ENCODE measurements around the gene PCBP4. TPM values are rescaled to one million over a fixed set of nuclear protein-coding genes. Genes with fewer than 3 reads are reported as not detected.

The PCBP4 gene
- total RNA-seq, 4 donors from 2014 or later = 22.4 to 382 (median 63.6) TPM

DNA sequence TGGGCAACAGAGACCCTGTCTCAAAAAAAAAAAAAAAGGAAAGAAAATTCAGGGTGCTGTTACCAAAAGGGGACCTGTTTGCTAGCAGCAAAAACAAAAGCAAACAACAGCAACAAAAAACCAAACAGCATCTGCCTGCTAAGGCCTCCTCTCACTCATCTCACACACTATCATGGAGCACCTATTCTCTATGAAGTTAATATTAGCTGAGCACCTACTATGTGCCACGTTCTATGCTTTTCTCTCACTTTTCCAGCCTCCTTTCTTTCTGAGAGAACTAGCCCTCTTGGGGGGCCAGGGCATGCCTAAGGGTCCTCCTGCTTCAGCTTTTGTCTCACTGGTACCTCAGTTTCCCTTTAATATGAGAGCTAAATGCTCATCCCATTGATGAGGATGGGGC is 12.5 kb downstream of the PCBP4 start:
- Histone ChIP-seq H3K9me3 (no peaks in the 10 kb centered on the region), H3K27me3 (peaks cover 20% of the 10 kb centered on the region), H3K27ac (no peak overlapping the region), H3K4me1 (peaks cover 0 to 16% (median 10%) of the 10 kb centered on the region in 4 donors), H3K4me3 (no peak overlapping the region), H3K36me3 (no peaks in the 10 kb centered on the region)
- DNase-seq = no peak
- 55 to 82% methylated on average over 1 of the region's 1 CpG for WGBS, 2 donors (ENCODE audit: low coverage in 1 of 2)
- intact Hi-C loops (cut with DNase I; ENCODE audit: low total_unique reads) (no loop called here), in situ Hi-C loops (cut with MboI; ENCODE audit: low pct_ligation_motif_present in 1 of 4, low pct_unique_long_range_greater_than_20kb in 1 of 4, low sequenced_read_pairs in 3 of 4) (no loop called here)
- no peak for TF ChIP-seq POLR2AphosphoS5 (IDR thresholded peaks at IDR 0.05)
- TF ChIP-seq EP300 (IDR thresholded peaks at IDR 0.05; ENCODE audit: low read depth) = no peak
- TF ChIP-seq POLR2A (IDR thresholded peaks at IDR 0.05) = no peak
- TF ChIP-seq, protein P1, sequence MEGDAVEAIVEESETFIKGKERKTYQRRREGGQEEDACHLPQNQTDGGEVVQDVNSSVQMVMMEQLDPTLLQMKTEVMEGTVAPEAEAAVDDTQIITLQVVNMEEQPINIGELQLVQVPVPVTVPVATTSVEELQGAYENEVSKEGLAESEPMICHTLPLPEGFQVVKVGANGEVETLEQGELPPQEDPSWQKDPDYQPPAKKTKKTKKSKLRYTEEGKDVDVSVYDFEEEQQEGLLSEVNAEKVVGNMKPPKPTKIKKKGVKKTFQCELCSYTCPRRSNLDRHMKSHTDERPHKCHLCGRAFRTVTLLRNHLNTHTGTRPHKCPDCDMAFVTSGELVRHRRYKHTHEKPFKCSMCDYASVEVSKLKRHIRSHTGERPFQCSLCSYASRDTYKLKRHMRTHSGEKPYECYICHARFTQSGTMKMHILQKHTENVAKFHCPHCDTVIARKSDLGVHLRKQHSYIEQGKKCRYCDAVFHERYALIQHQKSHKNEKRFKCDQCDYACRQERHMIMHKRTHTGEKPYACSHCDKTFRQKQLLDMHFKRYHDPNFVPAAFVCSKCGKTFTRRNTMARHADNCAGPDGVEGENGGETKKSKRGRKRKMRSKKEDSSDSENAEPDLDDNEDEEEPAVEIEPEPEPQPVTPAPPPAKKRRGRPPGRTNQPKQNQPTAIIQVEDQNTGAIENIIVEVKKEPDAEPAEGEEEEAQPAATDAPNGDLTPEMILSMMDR (IDR thresholded peaks at IDR 0.05) = no peak

DNA sequence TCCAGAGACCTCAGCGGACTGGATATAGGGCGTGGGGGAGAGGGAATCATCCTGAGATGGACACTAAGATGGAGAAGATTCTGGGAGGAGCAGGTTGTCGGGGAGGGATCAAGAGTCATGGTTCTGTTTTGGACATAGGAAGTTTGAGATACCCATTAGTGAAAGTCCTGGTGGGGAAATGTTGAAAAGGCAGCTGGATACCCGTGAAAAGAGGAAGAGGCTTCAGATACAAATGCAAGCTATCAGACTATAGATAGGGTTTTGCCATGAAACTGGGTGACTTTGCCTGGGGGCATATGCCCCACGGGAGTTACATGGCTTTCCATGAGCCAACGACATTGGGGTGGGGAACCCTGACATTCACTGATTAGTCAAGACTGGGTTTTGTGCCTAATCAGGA is 13.1 kb downstream of the PCBP4 start:
- TF ChIP-seq, protein P1 (IDR thresholded peaks at IDR 0.05) = no peak
- Histone ChIP-seq H3K27ac (no peak overlapping the region), H3K4me3 (no peak overlapping the region), H3K27me3 (peaks cover 20% of the 10 kb centered on the region), H3K4me1 (peaks cover 0 to 16% (median 10%) of the 10 kb centered on the region in 4 donors), H3K9me3 (no peaks in the 10 kb centered on the region), H3K36me3 (no peaks in the 10 kb centered on the region)
- DNase-seq = no peak
- intact Hi-C loops (cut with DNase I; ENCODE audit: low total_unique reads) (no loop called here), in situ Hi-C loops (cut with MboI; ENCODE audit: low pct_ligation_motif_present in 1 of 4, low pct_unique_long_range_greater_than_20kb in 1 of 4, low sequenced_read_pairs in 3 of 4) (no loop called here)
- 67 to 73% methylated on average over 3 to 6 of the region's 6 CpGs for WGBS, 2 donors (ENCODE audit: low coverage in 1 of 2)

DNA sequence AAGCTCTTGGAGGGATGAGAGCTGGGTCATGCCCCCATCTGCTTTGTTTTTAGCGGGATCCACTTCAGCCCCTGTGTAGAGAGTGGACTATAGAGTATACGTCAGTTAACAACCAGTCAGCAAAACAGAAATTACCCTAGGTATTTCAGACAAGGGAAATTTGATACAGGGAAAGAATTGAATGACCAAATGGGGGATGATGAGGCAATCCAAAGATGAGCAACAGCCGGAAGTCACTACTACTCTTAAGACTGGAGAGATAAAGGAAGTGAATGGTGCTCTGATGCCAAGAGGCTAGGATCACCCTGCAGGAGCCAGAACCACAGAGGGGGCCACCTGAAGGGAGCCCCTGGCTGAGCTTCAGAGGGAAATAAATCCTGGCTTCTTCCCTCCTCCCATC is 13.8 kb downstream of the PCBP4 start:
- Histone ChIP-seq H3K27me3 (peaks cover 20% of the 10 kb centered on the region), H3K4me1 (peaks cover 0 to 16% (median 10%) of the 10 kb centered on the region in 4 donors), H3K9me3 (no peaks in the 10 kb centered on the region), H3K27ac (no peak overlapping the region), H3K4me3 (no peak overlapping the region), H3K36me3 (no peaks in the 10 kb centered on the region)
- no peak for TF ChIP-seq POLR2AphosphoS5 (IDR thresholded peaks at IDR 0.05)
- TF ChIP-seq EP300 (IDR thresholded peaks at IDR 0.05; ENCODE audit: low read depth) = no peak
- TF ChIP-seq POLR2A (IDR thresholded peaks at IDR 0.05) = no peak
- TF ChIP-seq, protein P1 (IDR thresholded peaks at IDR 0.05) = no peak
- DNase-seq = no peak
- in situ Hi-C loops (cut with MboI; ENCODE audit: low pct_ligation_motif_present in 1 of 4, low pct_unique_long_range_greater_than_20kb in 1 of 4, low sequenced_read_pairs in 3 of 4) = no loop called here
- intact Hi-C loops (cut with DNase I; ENCODE audit: low total_unique reads) = no loop called here
- 65 to 79% methylated on average over 3 of the region's 3 CpGs for WGBS, 2 donors (ENCODE audit: low coverage in 1 of 2)

DNA sequence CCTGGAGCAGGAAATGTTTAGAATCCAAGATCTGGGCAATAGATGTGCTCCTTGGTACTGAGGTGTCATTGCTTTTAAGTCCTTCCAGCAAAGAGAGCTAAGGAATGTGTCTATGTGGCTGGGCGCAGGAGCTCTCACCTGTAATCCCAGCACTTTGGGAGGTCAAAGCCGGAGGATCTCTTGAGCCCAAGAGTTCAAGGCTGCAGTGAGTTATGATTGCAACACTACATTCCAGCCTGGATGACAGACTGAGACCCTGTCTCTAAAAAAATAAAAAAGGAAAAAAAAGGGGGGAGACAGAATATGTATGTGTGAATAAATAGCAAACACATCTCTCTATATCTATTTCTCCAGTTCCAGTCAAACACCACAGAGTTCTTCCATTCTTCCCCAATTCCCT is 16.4 kb downstream of the PCBP4 start:
- intact Hi-C loops (cut with DNase I; ENCODE audit: low total_unique reads) = no loop called here
- Histone ChIP-seq H3K9me3 (no peaks in the 10 kb centered on the region), H3K4me3 (no peak overlapping the region), H3K36me3 (no peaks in the 10 kb centered on the region), H3K27me3 (peaks cover 12% of the 10 kb centered on the region), H3K27ac (no peak overlapping the region), H3K4me1 (peaks cover 0 to 8% (median 2%) of the 10 kb centered on the region in 4 donors)
- in situ Hi-C loops (cut with MboI; ENCODE audit: low pct_ligation_motif_present in 1 of 4, low pct_unique_long_range_greater_than_20kb in 1 of 4, low sequenced_read_pairs in 3 of 4) = no loop called here
- WGBS, 2 donors (ENCODE audit: low coverage in 1 of 2) = 100% methylated on average over 1 to 2 of the region's 2 CpGs
- TF ChIP-seq POLR2AphosphoS5 (IDR thresholded peaks at IDR 0.05) = no peak
- TF ChIP-seq, protein P1 (IDR thresholded peaks at IDR 0.05) = no peak
- TF ChIP-seq EP300 (IDR thresholded peaks at IDR 0.05; ENCODE audit: low read depth) = no peak
- TF ChIP-seq POLR2A (IDR thresholded peaks at IDR 0.05) = no peak
- no peak for DNase-seq

Data from transverse colon (tissue), 4 donors.